PC-9 (cell line): ENCODE measurements around the gene FXYD7.

Source experiments
- EZH2 ChIP-seq: fragments of 200-600 bp; sonication (generic); IDR thresholded peaks from 2 replicates; pipeline ENCODE4 v1.8.0; 2017; ENCODE audit warnings: antibody characterized with exemption, low read depth
- TF ChIP-seq, protein P1 (sequence below): fragments of 200-600 bp; sonication (generic); conservative IDR thresholded peaks from 2 replicates; pipeline ENCODE4 v1.6.1; 2017; ENCODE audit warnings: mixed run types, antibody characterized with exemption, mild to moderate bottlenecking, moderate library complexity

DNA sequence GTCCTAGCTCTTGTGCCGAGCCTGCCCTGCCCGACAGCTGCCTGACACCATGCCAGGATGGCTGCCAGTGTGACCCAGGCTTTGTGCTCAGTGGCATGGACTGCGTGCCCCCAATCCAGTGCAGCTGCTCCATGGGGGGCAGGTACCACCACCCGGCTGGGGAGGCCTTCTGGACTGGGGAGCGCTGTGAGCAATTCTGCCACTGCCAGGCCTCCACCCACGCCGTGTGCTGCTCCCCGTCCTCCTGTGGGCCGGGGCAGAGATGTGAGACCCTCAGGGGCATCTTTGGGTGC, 36.8 kb upstream of the FXYD7 start:
- TF ChIP-seq, protein P1, sequence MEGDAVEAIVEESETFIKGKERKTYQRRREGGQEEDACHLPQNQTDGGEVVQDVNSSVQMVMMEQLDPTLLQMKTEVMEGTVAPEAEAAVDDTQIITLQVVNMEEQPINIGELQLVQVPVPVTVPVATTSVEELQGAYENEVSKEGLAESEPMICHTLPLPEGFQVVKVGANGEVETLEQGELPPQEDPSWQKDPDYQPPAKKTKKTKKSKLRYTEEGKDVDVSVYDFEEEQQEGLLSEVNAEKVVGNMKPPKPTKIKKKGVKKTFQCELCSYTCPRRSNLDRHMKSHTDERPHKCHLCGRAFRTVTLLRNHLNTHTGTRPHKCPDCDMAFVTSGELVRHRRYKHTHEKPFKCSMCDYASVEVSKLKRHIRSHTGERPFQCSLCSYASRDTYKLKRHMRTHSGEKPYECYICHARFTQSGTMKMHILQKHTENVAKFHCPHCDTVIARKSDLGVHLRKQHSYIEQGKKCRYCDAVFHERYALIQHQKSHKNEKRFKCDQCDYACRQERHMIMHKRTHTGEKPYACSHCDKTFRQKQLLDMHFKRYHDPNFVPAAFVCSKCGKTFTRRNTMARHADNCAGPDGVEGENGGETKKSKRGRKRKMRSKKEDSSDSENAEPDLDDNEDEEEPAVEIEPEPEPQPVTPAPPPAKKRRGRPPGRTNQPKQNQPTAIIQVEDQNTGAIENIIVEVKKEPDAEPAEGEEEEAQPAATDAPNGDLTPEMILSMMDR, result no peak
- no peak for TF ChIP-seq EZH2
